Activated CD8-positive, alpha-beta memory T cell treated with anti-CD3 and anti-CD28 coated beads, Interleukin-2, amount 10 ng/mL, durations not matched to agents 7 days and 5 days (primary cell): ENCODE measurements around the gene LRBA. TPM values are rescaled to one million over a fixed set of nuclear protein-coding genes. Genes with fewer than 3 reads are reported as not detected.
"Not testable (repeated sequence)": the region's sequence is repeated elsewhere in the genome, so short reads cannot be mapped to it uniquely, and the experiment has no call there.

Experiments
- ATAC-seq: fragments of 150-1000 bp; cut with Tn5 transposase; one replicate; pipeline ENCODE4 v1.10.0; 2021; ENCODE audit warnings: moderate library complexity
- CTCF ChIA-PET: fragments of 350-600 bp; sonication (Branson Sonifier 250); formaldehyde crosslinking; loops from one replicate; lab custom pipeline; 2021; ENCODE audit warnings: antibody characterized with exemption; lab: Charles Lee
- DNase-seq: peaks from one replicate; pipeline ENCODE4 v3.0.0-alpha.2; 2020
- H3K27ac Mint-ChIP-seq: one replicate; pipeline ENCODE4 v1.8.0; 2021; ENCODE audit warnings: mild to moderate bottlenecking, mixed read lengths
- H3K27me3 Mint-ChIP-seq: one replicate; pipeline ENCODE4 v1.8.0; 2021; ENCODE audit warnings: mixed read lengths
- H3K36me3 Mint-ChIP-seq: one replicate; pipeline ENCODE4 v1.8.0; 2021; ENCODE audit warnings: mild to moderate bottlenecking, mixed read lengths
- H3K4me1 Mint-ChIP-seq: one replicate; pipeline ENCODE4 v1.8.0; 2021; ENCODE audit warnings: mixed read lengths
- H3K4me3 Mint-ChIP-seq: one replicate; pipeline ENCODE4 v1.8.0; 2021; ENCODE audit warnings: mild to moderate bottlenecking, moderate library complexity, mixed read lengths
- H3K9me3 Mint-ChIP-seq: one replicate; pipeline ENCODE4 v1.8.0; 2022; ENCODE audit warnings: low read depth, mixed read lengths
- total RNA-seq, 2 experiments: library from RNA; stranded (reverse); gene quantifications; one replicate each; pipeline ENCODE4 v1.2.3, GENCODE V29; 2021

The LRBA gene
- total RNA-seq, 2 experiments from 2014 or later = 59.2 to 60.2 TPM

- peaks cover 6% of the 10 kb centered on the region for H3K36me3 Mint-ChIP-seq
- DNase-seq = no peak
- no peaks in the 10 kb centered on the region for H3K27me3 Mint-ChIP-seq
- CTCF ChIA-PET = no interaction called here
- H3K27ac Mint-ChIP-seq = no peak overlapping the region
- H3K4me1 Mint-ChIP-seq = peaks cover 5% of the 10 kb centered on the region
- peak; percentile 47 for ATAC-seq
- H3K4me3 Mint-ChIP-seq = no peak overlapping the region
- no peaks in the 10 kb centered on the region for H3K9me3 Mint-ChIP-seq
These were observed 496.5 kb downstream of the LRBA start for GRCh38 chr4:150518559-150518958.

GRCh38 chr4:150515135-150515534 is 499.9 kb downstream of the LRBA start:
- CTCF ChIA-PET = no interaction called here
- no peak overlapping the region for H3K27ac Mint-ChIP-seq
- DNase-seq = no peak
- peaks cover 5% of the 10 kb centered on the region for H3K4me1 Mint-ChIP-seq
- H3K27me3 Mint-ChIP-seq = no peaks in the 10 kb centered on the region
- H3K4me3 Mint-ChIP-seq = no peak overlapping the region
- ATAC-seq = no peak
- H3K9me3 Mint-ChIP-seq = peaks cover 1% of the 10 kb centered on the region
- H3K36me3 Mint-ChIP-seq = peaks cover 7% of the 10 kb centered on the region

- Mint-ChIP-seq H3K4me1 (peaks cover 5% of the 10 kb centered on the region), H3K27ac (no peak overlapping the region), H3K4me3 (no peak overlapping the region), H3K27me3 (no peaks in the 10 kb centered on the region), H3K9me3 (peaks cover 1% of the 10 kb centered on the region), H3K36me3 (peaks cover 7% of the 10 kb centered on the region)
- CTCF ChIA-PET = no interaction called here
- DNase-seq (no peak), ATAC-seq (no peak)
These were observed 500.4 kb downstream of the LRBA start for GRCh38 chr4:150514709-150515108.

- CTCF ChIA-PET = no interaction called here
- DNase-seq = no peak
- H3K27me3 Mint-ChIP-seq = no peaks in the 10 kb centered on the region
- peaks cover 12% of the 10 kb centered on the region for H3K36me3 Mint-ChIP-seq
- no peak for ATAC-seq
- H3K4me1 Mint-ChIP-seq = no peaks in the 10 kb centered on the region
- H3K4me3 Mint-ChIP-seq = no peak overlapping the region
- no peak overlapping the region for H3K27ac Mint-ChIP-seq
- H3K9me3 Mint-ChIP-seq = peaks cover 1% of the 10 kb centered on the region
These were observed 504.8 kb downstream of the LRBA start for GRCh38 chr4:150510176-150510865.

GRCh38 chr4:150507656-150508055 is 507.4 kb downstream of the LRBA start:
- H3K36me3 Mint-ChIP-seq = peaks cover 11% of the 10 kb centered on the region
- H3K4me3 Mint-ChIP-seq, H3K4me1 Mint-ChIP-seq, ATAC-seq, H3K9me3 Mint-ChIP-seq, H3K27me3 Mint-ChIP-seq, CTCF ChIA-PET, DNase-seq, H3K27ac Mint-ChIP-seq: not testable (repeated sequence)

GRCh38 chr4:150501983-150502382 is 513.1 kb downstream of the LRBA start:
- CTCF ChIA-PET = no interaction called here
- H3K9me3 Mint-ChIP-seq = peaks cover 2% of the 10 kb centered on the region
- DNase-seq = no peak
- peaks cover 13% of the 10 kb centered on the region for H3K36me3 Mint-ChIP-seq
- H3K27ac Mint-ChIP-seq = no peak overlapping the region
- ATAC-seq = no peak
- no peaks in the 10 kb centered on the region for H3K27me3 Mint-ChIP-seq
- H3K4me3 Mint-ChIP-seq = no peak overlapping the region
- H3K4me1 Mint-ChIP-seq = no peaks in the 10 kb centered on the region

- Mint-ChIP-seq H3K4me1 (no peaks in the 10 kb centered on the region), H3K4me3 (no peak overlapping the region), H3K27me3 (no peaks in the 10 kb centered on the region), H3K9me3 (peaks cover 2% of the 10 kb centered on the region), H3K36me3 (peaks cover 13% of the 10 kb centered on the region), H3K27ac (no peak overlapping the region)
- ATAC-seq (no peak), DNase-seq (no peak)
- CTCF ChIA-PET = no interaction called here
These were observed 513.9 kb downstream of the LRBA start for GRCh38 chr4:150501009-150501727.

GRCh38 chr4:150497612-150498011 is 517.5 kb downstream of the LRBA start:
- no peak for ATAC-seq
- no peak overlapping the region for H3K27ac Mint-ChIP-seq
- H3K4me3 Mint-ChIP-seq = no peak overlapping the region
- H3K4me1 Mint-ChIP-seq = no peaks in the 10 kb centered on the region
- no peaks in the 10 kb centered on the region for H3K9me3 Mint-ChIP-seq
- H3K27me3 Mint-ChIP-seq = no peaks in the 10 kb centered on the region
- peaks cover 10% of the 10 kb centered on the region for H3K36me3 Mint-ChIP-seq
- CTCF ChIA-PET = no interaction called here
- DNase-seq = no peak

GRCh38 chr4:150495550-150495949 is 519.5 kb downstream of the LRBA start:
- DNase-seq (no peak), ATAC-seq (no peak)
- H3K27me3 Mint-ChIP-seq = no peaks in the 10 kb centered on the region
- no peaks in the 10 kb centered on the region for H3K9me3 Mint-ChIP-seq
- no peak overlapping the region for H3K27ac Mint-ChIP-seq
- CTCF ChIA-PET = no interaction called here
- H3K4me3 Mint-ChIP-seq = no peak overlapping the region
- H3K4me1 Mint-ChIP-seq = peaks cover 2% of the 10 kb centered on the region
- no peaks in the 10 kb centered on the region for H3K36me3 Mint-ChIP-seq

GRCh38 chr4:150493851-150494250 is 521.2 kb downstream of the LRBA start:
- no peak for ATAC-seq
- no peaks in the 10 kb centered on the region for H3K27me3 Mint-ChIP-seq
- peaks cover 8% of the 10 kb centered on the region for H3K36me3 Mint-ChIP-seq
- no peak for DNase-seq
- no peak overlapping the region for H3K4me3 Mint-ChIP-seq
- H3K27ac Mint-ChIP-seq = no peak overlapping the region
- H3K4me1 Mint-ChIP-seq = peaks cover 2% of the 10 kb centered on the region
- CTCF ChIA-PET = no interaction called here
- H3K9me3 Mint-ChIP-seq = no peaks in the 10 kb centered on the region

- DNase-seq (no peak), ATAC-seq (no peak)
- no peak overlapping the region for H3K4me3 Mint-ChIP-seq
- no peak overlapping the region for H3K27ac Mint-ChIP-seq
- no peaks in the 10 kb centered on the region for H3K27me3 Mint-ChIP-seq
- no peaks in the 10 kb centered on the region for H3K9me3 Mint-ChIP-seq
- H3K36me3 Mint-ChIP-seq = peaks cover 14% of the 10 kb centered on the region
- CTCF ChIA-PET = no interaction called here
- peaks cover 2% of the 10 kb centered on the region for H3K4me1 Mint-ChIP-seq
These were observed 523.7 kb downstream of the LRBA start for GRCh38 chr4:150491132-150492049.

GRCh38 chr4:150482581-150482980 is 532.5 kb downstream of the LRBA start:
- peaks cover 28% of the 10 kb centered on the region for H3K36me3 Mint-ChIP-seq
- no peaks in the 10 kb centered on the region for H3K27me3 Mint-ChIP-seq
- H3K4me1 Mint-ChIP-seq = no peaks in the 10 kb centered on the region
- no peak overlapping the region for H3K27ac Mint-ChIP-seq
- CTCF ChIA-PET = no interaction called here
- H3K9me3 Mint-ChIP-seq = peaks cover 3% of the 10 kb centered on the region
- DNase-seq (no peak), ATAC-seq (no peak)
- H3K4me3 Mint-ChIP-seq = no peak overlapping the region

- CTCF ChIA-PET = no interaction called here
- ATAC-seq = no peak
These were observed 535.4 kb downstream of the LRBA start for GRCh38 chr4:150479657-150480056.

More at GRCh38 chr4:150479657-150480056, 535.4 kb downstream of the LRBA start:
- Mint-ChIP-seq H3K4me3 (no peak overlapping the region), H3K9me3 (peaks cover 3% of the 10 kb centered on the region), H3K27me3 (no peaks in the 10 kb centered on the region), H3K27ac (no peak overlapping the region), H3K36me3 (peaks cover 28% of the 10 kb centered on the region), H3K4me1 (peaks cover 7% of the 10 kb centered on the region)
- no peak for DNase-seq
